HepG2 (cell line): ENCODE measurements around the gene KREMEN1. TPM values are rescaled to one million over a fixed set of nuclear protein-coding genes. Genes with fewer than 3 reads are reported as not detected.
A peak's percentile ranks its signal among the peaks of the same experiment; 100 is the strongest.

Experiments
- ATAC-seq: fragments of 200-7000 bp; cut with Tn5 transposase; 3 replicates; pipeline ENCODE4 v1.9.1; 2020; ENCODE audit warnings: mild to moderate bottlenecking, moderate library complexity
- BruUV-seq: library from RNA; stranded (reverse); fragments of 400-500 nt; replicated peaks from 2 replicates; lab custom pipeline; 2021; lab: Mats Ljungman, UMichigan
- CTCF ChIA-PET: fragments of 300-600 bp; formaldehyde crosslinking; extraction: SDS; loops from one replicate; lab custom pipeline; 2021; ENCODE audit warnings: low total read pairs, inconsistent platforms, low intra/inter-chr PET ratio; lab: Yijun Ruan, JAX
- POLR2A ChIA-PET: fragments of 350-600 bp; sonication (Branson Sonifier 250); formaldehyde crosslinking; loops from one replicate; lab custom pipeline; 2020; ENCODE audit warnings: antibody characterized with exemption, inconsistent platforms; lab: Yijun Ruan, JAX
- DNase-seq: peaks from one replicate; pipeline ENCODE4 v3.0.0-alpha.2; 2015; ENCODE audit warnings: low spot score
- FAIRE-seq: peaks from 3 replicates; lab custom pipeline; 2011; peaks lifted over from hg19 to GRCh38; lab: Jason Lieb, UNC
- H2AFZ ChIP-seq: one replicate; pipeline ENCODE4 v1.6.1; 2011; ENCODE audit warnings: low read length, inconsistent platforms
- H3K27ac ChIP-seq: fragments of 300-600 bp; 3 replicates; pipeline ENCODE4 v1.8.0; 2011; ENCODE audit warnings: mixed run types, mild to moderate bottlenecking, mixed read lengths, low read length, inconsistent platforms; ENCODE audit not compliant: insufficient read depth; ENCODE audit errors: extremely low read length
- H3K27me3 ChIP-seq, 2 experiments: fragments of 200-600 bp in 1 of 2; 2 replicates in 1 of 2; 3 replicates in 1 of 2; pipeline versions ENCODE4 v1.6.0 to v1.8.0; 2011; ENCODE audit warnings: low read length in 2 of 2, mild to moderate bottlenecking in 2 of 2, moderate library complexity in 2 of 2, inconsistent platforms in 1 of 2; ENCODE audit not compliant: insufficient read depth in 2 of 2, control insufficient read depth in 1 of 2
- H3K36me3 ChIP-seq, 2 experiments: fragments of 200-600 bp in 1 of 2; replicated peaks in 1 of 2; 2 replicates in 1 of 2; 3 replicates in 1 of 2; pipeline versions ENCODE4 v1.5.1 to v1.8.0; 2011; ENCODE audit warnings: low read length in 2 of 2, inconsistent platforms in 1 of 2; ENCODE audit not compliant: insufficient read depth in 2 of 2, control insufficient read depth in 1 of 2
- H3K4me1 ChIP-seq: 2 replicates; pipeline ENCODE4 v1.5.1; 2012; ENCODE audit warnings: low read length, inconsistent platforms; ENCODE audit not compliant: insufficient read depth
- H3K4me2 ChIP-seq: 2 replicates; pipeline ENCODE4 v1.6.0; 2011; ENCODE audit warnings: low read depth, low read length, inconsistent platforms
- H3K4me3 ChIP-seq, 3 experiments: fragments of 200-600 bp in 1 of 3; sonication (generic), shearing (Covaris generic) in 1 of 3; replicated peaks in 1 of 3; 2 replicates each; pipeline ENCODE4 v1.5.1; 2011 to 2016; ENCODE audit warnings: low read length in 3 of 3, inconsistent platforms in 2 of 3, low read depth in 2 of 3, mild to moderate bottlenecking in 2 of 3, control low read depth in 1 of 3, mixed read lengths in 1 of 3; ENCODE audit not compliant: insufficient read depth in 1 of 3
- H3K79me2 ChIP-seq: one replicate; pipeline ENCODE4 v1.6.1; 2011; ENCODE audit warnings: low read length, inconsistent platforms; ENCODE audit not compliant: insufficient read depth
- H3K9ac ChIP-seq: 2 replicates; pipeline ENCODE4 v1.6.0; 2011; ENCODE audit warnings: mild to moderate bottlenecking, low read depth, low read length, inconsistent platforms; ENCODE audit not compliant: insufficient read depth
- H3K9me3 ChIP-seq: 2 replicates; pipeline ENCODE4 v1.5.1; 2012; ENCODE audit warnings: mild to moderate bottlenecking, low read length
- H4K20me1 ChIP-seq: 2 replicates; pipeline ENCODE4 v1.6.0; 2011; ENCODE audit warnings: inconsistent platforms, mild to moderate bottlenecking, low read length, moderate library complexity; ENCODE audit not compliant: insufficient read depth
- AGO2 ChIP-seq: fragments of 200-400 bp; formaldehyde crosslinking; optimal IDR thresholded peaks from 2 replicates; pipeline ENCODE3; 2017; ENCODE audit warnings: mild to moderate bottlenecking, low read depth, low read length, moderate library complexity
- AKAP8 ChIP-seq: sonication (generic); formaldehyde crosslinking; IDR thresholded peaks from 2 replicates; pipeline ENCODE4 v1.5.1; 2020; ENCODE audit warnings: mild to moderate bottlenecking, missing genetic modification reagents
- HIC2 ChIP-seq: sonication (generic); formaldehyde crosslinking; IDR thresholded peaks from 2 replicates; pipeline ENCODE4 v1.9.0; 2022; ENCODE audit warnings: low read depth, missing genetic modification reagents
- PLRG1 ChIP-seq: fragments of 450-650 bp; conservative IDR thresholded peaks from 2 replicates; pipeline ENCODE4 v1.6.1; 2016
- POGZ ChIP-seq: sonication (generic); formaldehyde crosslinking; IDR thresholded peaks from 2 replicates; pipeline ENCODE4 v1.4.0; 2020; ENCODE audit warnings: mild to moderate bottlenecking, missing genetic modification reagents
- POLR2G ChIP-seq: fragments of 200-400 bp; formaldehyde crosslinking; IDR thresholded peaks from 2 replicates; pipeline ENCODE4 v1.6.1; 2018; ENCODE audit warnings: mild to moderate bottlenecking, low read depth, low read length, moderate library complexity
- RBM22 ChIP-seq: fragments of 200-400 bp; formaldehyde crosslinking; optimal IDR thresholded peaks from 2 replicates; pipeline ENCODE3; 2017; ENCODE audit warnings: mild to moderate bottlenecking, low read length, moderate library complexity
- RXRA ChIP-seq: sonication (generic); formaldehyde crosslinking; IDR thresholded peaks from 2 replicates; pipeline ENCODE4 v1.5.1; 2020; ENCODE audit warnings: missing genetic modification reagents
- ZBTB34 ChIP-seq: sonication (generic); formaldehyde crosslinking; IDR thresholded peaks from 2 replicates; pipeline ENCODE4 v1.8.0; 2022; ENCODE audit warnings: mild to moderate bottlenecking, missing genetic modification reagents
- ZGPAT ChIP-seq: IDR thresholded peaks from 2 replicates; pipeline ENCODE4 v1.6.1; 2016; ENCODE audit warnings: mild to moderate bottlenecking
- WGBS: methylation state at CpG from one replicate; pipeline ENCODE4 v1.1.6; 2017; ENCODE audit warnings: low lambda C conversion rate; 5-methylcytosine and 5-hydroxymethylcytosine counted together
- in situ Hi-C: cut with HindIII; loops from 2 replicates; pipeline ENCODE4 v1.10.0; 2017; ENCODE audit warnings: low pct_unique_long_range_greater_than_20kb; ENCODE audit not compliant: extremely low pct_ligation_motif_present
- intact Hi-C: fragments of 100-400 bp; cut with micrococcal nuclease; formaldehyde crosslinking; loops from one replicate; pipeline ENCODE4 v1.10.0; 2022; ENCODE audit not compliant: unreplicated experiment
- polyA plus RNA-seq, 8 experiments: library from polyadenylated mRNA; depleted of rRNA in 3 of 8; stranded (reverse) in 7 of 8; unstranded in 1 of 8; fragments of >200 nt; fragmentation: Illumina TruSeq in 4 of 8; extraction: Trizol in 4 of 8; gene quantifications; 2 replicates each; pipeline versions ENCODE4 v1.2.1 to v1.2.3, GENCODE V29; 2011 to 2016; ENCODE audit warnings: low read depth in 4 of 8, missing spikeins in 1 of 8, mixed read lengths in 1 of 8; ENCODE audit not compliant: insufficient read depth in 1 of 8
- total RNA-seq, 5 experiments: library from RNA; depleted of rRNA; stranded (reverse); fragments of >200 nt; fragmentation: Illumina TruSeq; extraction: Trizol; gene quantifications; 2 replicates each; pipeline ENCODE4 v1.2.3, GENCODE V29; 2016; ENCODE audit warnings: low read depth in 1 of 5

The KREMEN1 gene
- total and polyA plus RNA-seq, 2 of the 13 experiments (the other 11 are each of a cell fraction or from before 2014, with no cell fraction given), result 9.8 to 13.8 TPM

- TF ChIP-seq HIC2 (CRISPR knock-in tag), result 0 out of 2 replicates have a peak, but pooled peaks have one; percentile 25
- TF ChIP-seq AKAP8 (CRISPR knock-in tag), result 0 out of 2 replicates have a peak, but pooled peaks have one; percentile 40
- 0 out of 2 replicates have a peak, but pooled peaks have one; percentile 17 for TF ChIP-seq POGZ (CRISPR knock-in tag)
- TF ChIP-seq RXRA (CRISPR knock-in tag), result peak; percentile 61
- TF ChIP-seq ZBTB34 (CRISPR knock-in tag), result no peak
- no peak for TF ChIP-seq ZGPAT
These were observed 18.5 kb upstream of the KREMEN1 start (continued) for GRCh38 chr22:29054251-29054767.

- CTCF ChIA-PET, result no interaction called here
- FAIRE-seq, result no peak
These were observed 17.5 kb upstream of the KREMEN1 start for GRCh38 chr22:29055192-29055830.

More at GRCh38 chr22:29055192-29055830, 17.5 kb upstream of the KREMEN1 start:
- peaks cover 10 to 11% of the 10 kb centered on the region in 2 experiments; a peak in 4 of 5 replicates for H3K36me3 ChIP-seq
- H3K9me3 ChIP-seq, result no peaks in the 10 kb centered on the region
- DNase-seq (no peak), ATAC-seq (no peak)
- BruUV-seq, result no TSS peak
- no peak overlapping the region for H3K9ac ChIP-seq
- intact Hi-C loops (no loop called here), in situ Hi-C loops (no loop called here)
- no peak overlapping the region for H3K27ac ChIP-seq
- H3K79me2 ChIP-seq, result no peaks in the 10 kb centered on the region
- WGBS, result 93% methylated on average over 14 of the region's 14 CpGs
- H3K27me3 ChIP-seq, result no peaks in the 10 kb centered on the region
- POLR2A ChIA-PET, result interaction anchor here (0.9 to 1.5 kb wide), 2 partner anchors 11 to 14 kb away, joined by 3 read pairs; no protein-coding TSS in a partner anchor
- peak; percentile 98 for TF ChIP-seq RBM22
- TF ChIP-seq PLRG1, result no peak
- TF ChIP-seq AGO2, result peak; percentile 51
- TF ChIP-seq POLR2G, result 0 out of 2 replicates have a peak, but pooled peaks have one; percentile 35
- no peak overlapping the region for H3K4me3 ChIP-seq
- peaks cover 9% of the 10 kb centered on the region for H4K20me1 ChIP-seq
- no peak overlapping the region for H3K4me2 ChIP-seq
- H3K4me1 ChIP-seq, result peaks cover 38% of the 10 kb centered on the region
- H2AFZ ChIP-seq, result no peak overlapping the region
